HuH-7.5 (cell line): ENCODE data around the gene WDR74.
"Not testable (repeated sequence)": the region's sequence is repeated elsewhere in the genome, so short reads cannot be mapped to it uniquely, and the experiment has no call there.

Source experiments
- DNase-seq: peaks from one replicate; pipeline ENCODE4 v3.0.0; 2011; ENCODE audit warnings: low spot score

The WDR74 gene

DNA sequence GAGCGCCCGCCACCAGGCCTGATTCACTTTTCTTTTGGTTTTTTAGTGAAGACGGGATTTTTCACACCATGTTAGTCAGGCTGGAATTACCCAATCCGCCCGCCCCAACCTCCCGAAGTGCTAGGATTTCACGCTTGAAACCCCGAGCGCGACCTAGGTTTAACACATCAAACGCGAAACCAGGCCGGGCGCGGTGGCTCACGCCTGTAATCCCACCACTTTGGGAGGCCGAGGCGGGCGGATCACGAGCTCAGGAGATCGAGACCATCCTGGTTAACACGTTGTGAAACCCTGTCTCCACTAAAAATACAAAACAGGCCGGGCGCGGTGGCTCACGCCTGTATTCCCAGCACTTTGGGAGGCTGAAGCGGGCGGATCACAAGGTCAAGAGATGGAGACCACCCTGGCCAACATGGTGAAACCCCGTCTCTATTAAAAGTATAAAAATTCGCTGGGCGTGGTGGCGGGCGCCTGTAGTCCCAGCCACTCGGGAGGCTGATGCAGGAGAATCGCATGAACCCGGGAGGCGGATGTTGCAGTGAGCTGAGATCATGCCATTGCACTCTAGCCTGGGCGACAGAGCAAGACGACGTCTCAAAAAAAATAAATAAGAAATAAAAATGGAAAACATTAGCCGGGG, 1.5 kb upstream of the WDR74 start:
- DNase-seq: not testable (repeated sequence)

DNA sequence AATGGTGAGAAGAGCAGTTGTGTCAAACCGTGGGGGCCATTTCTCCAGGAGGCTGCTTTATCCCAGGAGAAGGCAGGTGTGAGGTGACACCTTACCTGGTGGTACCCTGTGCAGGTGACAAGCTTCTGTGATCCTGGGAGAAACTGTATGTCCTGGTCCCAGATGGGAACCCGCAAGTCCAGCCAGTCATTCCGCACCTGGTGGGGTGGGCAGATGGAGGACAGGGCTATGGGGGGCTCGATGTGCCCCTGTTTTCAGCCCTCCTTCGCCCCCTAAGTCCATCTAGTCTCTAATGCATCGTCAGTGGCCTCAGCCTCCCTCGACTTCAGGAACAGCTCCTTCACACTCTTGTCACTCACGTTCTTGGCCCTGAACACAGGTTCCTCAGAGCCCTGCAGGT, 4.1 kb downstream of the WDR74 start:
- no peak for DNase-seq

- DNase-seq: no peak
Observed at GRCh38 chr11:62832336-62833234, 6.8 kb downstream of the WDR74 start, which contains the start of gene TEX54. Gene TEX54, minus strand, starts transcription at chr11:62832841.

- peak; percentile 93 for DNase-seq
Observed at GRCh38 chr11:62831520-62832335, 7.7 kb downstream of the WDR74 start, which contains the start of gene STX5. Gene STX5, minus strand, starts transcription at chr11:62832051. Its CDS starts 808 bp downstream, at chr11:62831243.

DNA sequence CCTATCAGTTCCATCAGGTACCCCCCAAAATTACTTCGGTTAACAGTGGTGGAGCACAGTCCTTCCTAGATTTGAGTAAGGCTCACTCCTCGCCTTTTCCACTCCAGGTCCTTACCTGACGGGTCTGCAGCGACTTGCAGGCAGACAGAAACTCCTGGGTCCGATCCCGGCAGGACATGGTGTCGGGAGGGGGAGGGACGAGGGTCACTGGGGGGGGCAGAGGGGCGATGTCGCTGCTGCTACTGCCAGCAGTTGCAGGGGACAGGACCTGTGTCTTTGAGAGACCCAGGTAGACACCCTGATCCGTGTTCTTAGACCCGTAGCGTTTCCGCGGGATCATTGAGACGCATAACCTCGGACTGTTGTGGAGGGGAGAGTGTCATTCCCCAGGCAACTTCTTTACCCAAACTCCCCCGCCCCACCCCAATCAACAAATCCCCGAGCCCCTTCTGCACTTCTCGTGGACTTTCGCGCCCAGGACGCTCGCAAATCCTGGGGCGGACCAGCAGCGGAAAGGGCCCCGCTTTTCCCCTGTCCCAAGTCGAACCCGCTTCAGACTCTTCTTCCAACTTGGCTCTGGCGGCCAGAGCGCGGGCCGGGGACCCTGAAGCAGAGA, 8.4 kb downstream of the WDR74 start:
- no peak for DNase-seq

GRCh38 chr11:62828130-62828529, 11.3 kb downstream of the WDR74 start:
- not testable (repeated sequence) for DNase-seq

- DNase-seq: no peak
Observed at GRCh38 chr11:62823677-62824076, 15.7 kb downstream of the WDR74 start.

DNA sequence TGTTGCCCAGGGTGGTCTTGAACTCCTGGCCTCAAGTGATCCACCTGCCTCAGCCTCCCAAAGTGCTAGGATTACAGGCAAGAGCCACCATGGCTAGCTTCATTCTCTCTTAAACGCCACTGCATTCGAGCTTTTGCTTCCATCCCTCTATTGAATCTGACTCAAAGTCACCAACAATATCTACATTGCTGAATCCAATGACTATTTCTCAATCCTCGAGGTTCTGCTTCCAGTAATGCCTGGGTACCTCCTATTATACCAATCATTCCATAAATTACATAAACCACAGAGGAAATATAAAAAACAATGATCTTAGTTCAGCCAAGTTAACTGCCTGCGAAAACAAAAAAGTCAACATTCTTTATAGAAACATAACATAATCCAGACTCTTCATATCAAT, 22.3 kb downstream of the WDR74 start:
- no peak for DNase-seq

- no peak for DNase-seq
Observed at GRCh38 chr11:62816557-62816956, 22.8 kb downstream of the WDR74 start.

DNA sequence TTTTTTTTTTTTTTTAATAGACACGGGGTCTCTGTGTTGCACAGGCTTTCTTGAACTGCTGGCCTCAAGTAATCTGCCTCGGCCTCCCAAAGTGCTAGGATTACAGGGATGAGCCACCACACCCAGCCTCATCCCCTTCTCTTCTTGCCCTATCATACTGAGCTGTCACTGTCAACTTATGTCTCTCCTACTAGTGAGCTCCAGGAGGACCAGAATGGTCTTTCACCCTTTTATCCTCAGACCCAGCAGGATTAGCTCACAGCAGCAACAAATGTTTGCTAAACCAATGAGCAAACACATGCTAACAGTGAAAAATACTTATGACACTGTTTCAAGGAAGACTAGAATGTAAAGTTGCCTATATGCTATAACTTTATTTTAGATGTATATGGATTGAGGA, 27.7 kb downstream of the WDR74 start:
- DNase-seq: no peak

DNA sequence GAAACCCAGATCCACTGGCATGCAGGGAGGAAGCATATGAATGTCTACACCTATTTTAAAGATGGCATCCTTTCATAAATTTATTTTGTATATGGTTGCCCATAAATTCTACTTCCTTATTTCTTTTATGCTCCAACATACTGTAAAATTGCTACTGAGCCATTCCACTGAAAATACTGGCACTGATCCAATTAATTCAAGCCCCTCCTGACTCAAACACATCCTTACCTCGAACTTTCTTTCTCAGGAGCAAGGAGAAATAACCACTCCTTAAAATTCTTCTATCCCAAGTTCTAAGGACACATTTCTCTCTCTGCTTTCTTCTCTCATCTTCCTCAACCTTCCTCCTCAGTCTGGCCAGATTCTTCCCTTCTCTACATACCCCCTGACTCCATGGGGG, 28.6 kb downstream of the WDR74 start:
- no peak for DNase-seq

DNA sequence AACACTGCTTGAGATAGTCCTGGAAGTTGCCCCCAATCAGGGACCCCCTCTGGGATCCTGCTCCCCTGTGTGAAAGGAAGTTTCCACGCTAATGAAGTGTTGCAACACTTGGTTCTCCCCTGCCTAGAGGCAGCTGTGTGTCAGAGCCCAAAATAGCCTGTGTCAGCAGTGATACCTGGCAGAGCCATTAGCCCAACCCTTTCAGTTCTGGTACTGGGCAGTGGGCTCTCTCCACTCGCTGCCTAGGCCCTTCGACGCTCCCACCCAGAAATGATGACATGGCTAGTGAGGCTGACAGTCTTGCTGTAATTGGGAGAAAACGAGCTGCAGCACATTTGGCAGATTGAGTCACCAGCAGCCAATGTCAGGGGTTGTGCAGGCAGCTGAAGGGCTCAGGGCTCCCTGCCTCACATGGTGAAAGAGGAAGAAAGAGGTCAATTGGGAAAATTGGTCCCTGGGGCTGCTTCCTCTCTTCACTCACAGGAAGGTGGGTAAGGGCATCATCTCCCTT, 32.7 kb downstream of the WDR74 start:
- DNase-seq: no peak

DNA sequence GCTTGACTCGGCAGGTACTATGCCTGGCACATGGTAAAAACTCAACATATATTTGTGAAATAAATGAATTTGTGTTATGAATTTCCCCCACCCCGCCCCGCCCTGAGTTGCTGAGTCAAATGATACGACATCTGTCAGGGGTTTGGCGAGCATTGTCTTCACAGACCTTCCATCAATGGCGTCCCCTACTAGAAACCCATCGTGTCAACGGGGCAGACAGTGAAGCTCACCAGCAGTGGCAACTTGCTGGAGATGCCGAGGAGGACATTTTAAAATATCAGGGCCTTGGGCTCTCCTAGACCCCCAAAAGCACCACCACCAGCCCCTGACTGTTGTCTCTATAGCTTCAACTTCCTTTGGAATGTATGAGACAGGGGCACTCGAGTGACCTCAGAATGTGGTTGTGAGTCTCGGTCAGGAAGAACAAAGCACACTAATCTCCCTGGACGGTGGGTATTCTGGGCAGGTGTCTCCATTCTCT, 33.4 kb downstream of the WDR74 start:
- DNase-seq: no peak

DNA sequence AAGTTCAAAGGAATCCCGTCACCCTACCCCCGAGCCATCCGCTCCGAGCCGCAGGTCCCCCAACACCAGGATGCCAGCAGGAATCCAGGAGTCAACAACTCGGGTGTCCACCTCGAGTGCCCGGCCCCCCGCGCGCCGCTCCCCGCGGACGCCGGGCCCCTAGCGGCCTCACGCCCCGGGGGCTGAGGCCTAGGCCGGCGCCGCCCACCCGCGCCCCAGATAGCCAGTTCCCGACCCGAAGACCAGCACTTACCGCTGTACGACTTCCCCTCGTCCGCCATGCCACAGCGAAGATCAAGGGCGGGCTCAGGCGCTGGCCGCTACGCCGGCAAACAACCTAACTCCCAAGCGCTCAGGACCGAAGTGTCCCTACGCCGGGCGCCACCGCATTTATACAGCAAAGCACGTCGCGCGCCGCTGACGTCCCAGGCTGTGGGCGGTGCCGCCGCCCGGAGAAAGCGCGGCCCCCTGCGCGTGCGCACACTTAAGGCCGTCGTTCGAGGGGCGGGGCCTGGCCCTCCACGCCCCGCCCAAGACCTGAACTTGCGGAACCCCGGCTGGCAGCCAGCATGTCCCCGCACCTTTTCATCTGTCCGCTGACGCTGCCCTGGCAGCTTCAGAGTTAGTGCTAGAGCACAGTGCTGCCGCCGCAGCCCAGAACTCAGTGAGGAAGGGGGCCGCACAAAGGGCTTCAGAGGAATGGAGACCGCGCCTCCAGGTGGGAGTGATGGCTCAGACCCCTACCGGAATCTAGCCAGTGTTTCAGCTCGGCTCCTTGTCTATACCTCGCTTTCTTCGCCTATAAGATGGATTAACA, 34.1 kb downstream of the WDR74 start, which contains the start of gene NXF1:
NXF1 (minus strand) TSS at position 365 of the 817 bp plus-strand sequence; CDS start at position 281, 84 bp downstream.
- DNase-seq: peak; percentile 89

DNA sequence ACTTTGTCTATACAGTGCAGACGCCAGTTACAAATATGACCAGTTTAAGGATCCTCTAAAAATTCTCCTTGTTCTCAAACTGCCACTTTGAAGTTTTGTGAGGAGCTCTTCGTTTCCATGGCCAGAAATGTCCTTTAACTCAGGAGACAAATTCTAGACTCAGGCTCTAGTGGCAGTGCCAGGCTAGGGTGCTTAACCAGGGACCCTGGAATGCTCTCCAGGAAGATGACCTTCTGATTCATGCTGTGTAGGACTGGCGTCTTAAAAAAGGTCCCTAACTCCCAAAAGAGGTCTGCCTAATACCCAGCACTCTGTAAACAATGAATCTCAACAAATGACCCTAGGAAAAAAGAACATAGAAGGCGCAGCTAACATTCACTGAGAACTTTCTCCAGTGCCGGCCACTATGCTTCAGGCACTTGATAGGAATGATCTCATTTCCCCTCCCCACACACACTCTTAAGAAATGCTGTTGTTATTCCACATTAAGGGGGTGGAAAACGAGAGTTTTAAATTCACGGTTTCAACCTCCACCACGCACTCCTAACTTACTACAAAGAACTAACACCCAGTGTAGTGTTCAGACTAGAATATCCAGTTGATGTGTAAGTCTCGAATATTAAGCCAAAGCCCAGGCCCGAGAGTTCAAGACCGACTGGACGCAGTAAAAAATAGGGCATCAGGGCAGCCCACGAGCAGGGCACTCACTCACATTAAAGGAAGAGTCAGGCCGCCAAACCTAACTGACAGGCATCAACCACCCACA, 34.9 kb downstream of the WDR74 start:
- no peak for DNase-seq

DNA sequence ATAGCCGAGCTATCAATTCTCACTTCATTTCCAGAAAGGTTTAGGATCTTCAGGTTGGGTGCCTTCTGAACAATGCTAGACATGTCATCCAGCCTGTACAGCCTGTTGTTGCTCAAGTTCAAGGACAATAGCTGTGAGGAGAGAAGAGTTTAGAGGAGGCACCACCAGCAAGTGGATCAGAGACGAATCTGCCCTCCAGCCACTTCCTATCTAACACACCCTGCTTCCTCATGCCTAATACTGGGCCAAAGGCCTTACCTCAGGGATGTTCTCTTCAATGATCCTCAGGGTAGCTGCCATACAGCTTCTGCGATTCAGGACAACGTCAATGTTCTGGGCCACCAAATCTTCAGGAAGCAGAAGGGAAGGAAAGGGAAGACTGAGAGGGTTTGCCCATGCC, 38.3 kb downstream of the WDR74 start:
- DNase-seq: no peak

DNA sequence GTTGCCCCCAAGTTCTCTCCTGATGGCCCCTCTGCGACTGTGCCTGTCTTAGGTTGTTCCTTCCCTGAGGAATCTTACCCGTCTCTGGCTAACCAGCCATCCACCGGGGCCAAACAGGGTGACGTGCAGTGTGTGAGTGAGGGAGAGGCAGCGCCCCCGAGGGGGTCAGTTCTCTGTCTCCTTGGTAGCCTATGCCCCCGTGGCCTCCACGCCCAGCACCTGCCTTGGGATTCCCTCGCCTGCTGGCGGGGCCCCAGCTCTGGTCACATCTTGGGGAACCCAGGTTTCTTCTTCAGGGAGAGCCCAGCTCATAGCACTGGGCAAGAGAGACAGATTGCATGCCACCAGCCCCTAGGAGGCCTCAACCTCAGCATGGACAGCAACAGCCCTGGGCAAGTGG, 39.9 kb downstream of the WDR74 start:
- DNase-seq: no peak

DNA sequence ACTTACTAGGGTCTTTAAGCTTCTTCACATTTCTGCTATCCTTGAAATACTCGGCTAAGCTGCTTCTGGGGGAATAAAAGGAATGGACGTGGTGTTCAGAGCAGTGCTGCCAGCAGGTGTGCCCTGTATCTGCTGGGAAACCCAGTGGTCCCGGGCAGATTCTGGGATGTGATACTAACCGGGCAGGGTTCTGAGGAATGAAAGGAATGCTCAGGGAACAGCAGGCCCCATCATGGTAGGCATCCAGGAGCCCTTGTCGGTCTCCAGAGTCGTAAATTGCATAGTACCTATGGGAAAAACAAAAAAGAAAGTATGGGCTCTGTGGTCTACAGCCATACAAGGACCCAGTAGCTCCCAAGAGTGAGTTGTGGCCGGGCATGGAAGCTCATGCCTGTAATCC, 43.1 kb downstream of the WDR74 start:
- no peak for DNase-seq

DNA sequence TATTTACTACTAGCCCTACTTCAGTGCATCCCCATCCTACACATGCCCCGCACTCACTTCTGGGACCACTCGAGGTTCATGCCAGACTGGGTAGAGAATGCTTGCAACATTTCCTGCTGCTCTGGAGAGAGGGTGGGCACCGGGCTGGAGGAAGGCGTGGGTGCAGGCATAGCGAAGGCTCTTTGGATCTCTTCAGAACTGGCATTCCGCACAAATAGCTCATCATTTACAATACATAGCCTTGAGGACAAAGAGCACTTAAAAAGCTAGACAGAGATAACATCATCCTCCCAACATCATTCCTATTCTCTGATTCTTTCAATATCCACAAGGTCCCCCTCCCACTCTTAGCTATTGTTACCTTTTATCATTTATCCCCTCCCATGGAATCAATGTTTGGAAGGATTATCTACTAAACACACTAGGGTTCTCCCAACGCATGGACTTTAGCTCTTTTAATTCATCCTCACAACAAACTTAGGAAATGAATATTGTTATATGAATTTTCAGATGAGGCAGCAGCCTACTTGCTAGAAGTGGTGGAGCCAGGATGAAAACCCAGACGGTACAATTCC, 45.1 kb downstream of the WDR74 start:
- DNase-seq: no peak

- DNase-seq: no peak
Observed at GRCh38 chr11:62792202-62792575, 47.2 kb downstream of the WDR74 start.
